A549 (cell line): ENCODE measurements around the gene EPDR1. TPM values are rescaled to one million over a fixed set of nuclear protein-coding genes. Genes with fewer than 3 reads are reported as not detected.

Experiments
- ATAC-seq, 2 experiments: fragments of 200-7000 bp in 1 of 2; fragments of >200 bp in 1 of 2; cut with Nextera tagmentation in 1 of 2; cut with Tn5 transposase in 1 of 2; 3 replicates each; pipeline versions ENCODE4 v1.8.0 to v1.9.1; 2018 to 2020; ENCODE audit warnings: mild to moderate bottlenecking in 1 of 2, moderate library complexity in 1 of 2
- CTCF ChIA-PET: fragments of 300-600 bp; sonication (Branson Sonifier 250); formaldehyde crosslinking; extraction: SDS; loops from one replicate; lab custom pipeline; 2021; ENCODE audit warnings: antibody characterized with exemption, inconsistent platforms; lab: Yijun Ruan, JAX
- POLR2A ChIA-PET: fragments of 350-600 bp; formaldehyde crosslinking; extraction: SDS; loops from one replicate; lab custom pipeline; 2021; ENCODE audit warnings: antibody characterized with exemption, inconsistent platforms; lab: Yijun Ruan, JAX
- DNase-seq, 2 experiments: peaks; one replicate each; pipeline versions ENCODE4 v3.0.0 to v3.0.0-alpha.2; 2011 to 2016; ENCODE audit warnings: low read depth in 1 of 2, low spot score in 1 of 2
- FAIRE-seq: peaks from 2 replicates; lab custom pipeline; 2011; peaks lifted over from hg19 to GRCh38; lab: Jason Lieb, UNC
- H3K27ac ChIP-seq, 2 experiments: fragments of >200 bp; sonication (Bioruptor Twin); formaldehyde crosslinking; 3 replicates each; pipeline ENCODE4 v1.5.1; 2016 to 2017
- H3K4me1 ChIP-seq: fragments of >200 bp; sonication (Bioruptor Twin); formaldehyde crosslinking; 3 replicates; pipeline ENCODE4 v1.6.1; 2016
- H3K4me2 ChIP-seq: fragments of >200 bp; sonication (Bioruptor Twin); formaldehyde crosslinking; 3 replicates; pipeline ENCODE4 v1.6.1; 2016
- H3K4me3 ChIP-seq: fragments of >200 bp; sonication (Bioruptor Twin); formaldehyde crosslinking; 3 replicates; pipeline ENCODE4 v1.5.1; 2016
- H3K9me3 ChIP-seq: fragments of >200 bp; sonication (Bioruptor Twin); formaldehyde crosslinking; 3 replicates; pipeline ENCODE4 v1.6.1; 2016
- CBX8 ChIP-seq: fragments of 200-600 bp; sonication (generic); IDR thresholded peaks from 2 replicates; pipeline ENCODE4 v1.6.1; 2016
- CEBPB ChIP-seq, 2 experiments: fragments of >200 bp in 1 of 2; sonication (Bioruptor Twin) in 1 of 2; formaldehyde crosslinking in 1 of 2; IDR thresholded peaks; 2 replicates each; pipeline ENCODE4 v1.6.1; 2012 to 2016
- CHD2 ChIP-seq: fragments of 150-350 bp; IDR thresholded peaks from 2 replicates; pipeline ENCODE4 v1.6.1; 2014; ENCODE audit warnings: low read length; ENCODE audit not compliant: partially characterized antibody
- CHD4 ChIP-seq: fragments of 200-600 bp; sonication (generic); IDR thresholded peaks from 2 replicates; pipeline ENCODE4 v1.6.1; 2016; ENCODE audit warnings: antibody characterized with exemption, mild to moderate bottlenecking, borderline replicate concordance
- E2F6 ChIP-seq: IDR thresholded peaks from 2 replicates; pipeline ENCODE4 v1.6.1; 2012; ENCODE audit warnings: low read depth, borderline replicate concordance
- FOSB ChIP-seq: fragments of 250-450 bp; sonication (Bioruptor Pico); IDR thresholded peaks from 2 replicates; pipeline ENCODE4 v1.5.0; 2020; ENCODE audit warnings: mild to moderate bottlenecking, moderate library complexity
- HOXB5 ChIP-seq: fragments of 250-450 bp; sonication (Bioruptor Pico); IDR thresholded peaks from 2 replicates; pipeline ENCODE4 v1.5.0; 2020; ENCODE audit warnings: mild to moderate bottlenecking, moderate library complexity
- JUN ChIP-seq, 2 experiments: fragments of >200 bp; sonication (Bioruptor Twin); formaldehyde crosslinking; IDR thresholded peaks; 2 replicates in 1 of 2; 3 replicates in 1 of 2; pipeline ENCODE4 v1.6.1; 2016 to 2017
- JUNB ChIP-seq: fragments of >200 bp; sonication (Bioruptor Twin); formaldehyde crosslinking; IDR thresholded peaks from 2 replicates; pipeline ENCODE4 v1.6.1; 2016
- KDM1A ChIP-seq: fragments of 200-600 bp; sonication (generic); IDR thresholded peaks from 2 replicates; pipeline ENCODE4 v1.6.1; 2016; ENCODE audit warnings: low read depth, mild to moderate bottlenecking
- KDM5A ChIP-seq: fragments of 200-600 bp; sonication (generic); IDR thresholded peaks from 2 replicates; pipeline ENCODE4 v1.6.1; 2016; ENCODE audit warnings: antibody characterized with exemption, mild to moderate bottlenecking
- MAFK ChIP-seq: fragments of 450-650 bp; IDR thresholded peaks from 2 replicates; pipeline ENCODE4 v1.6.1; 2014; ENCODE audit not compliant: partially characterized antibody
- MAZ ChIP-seq: fragments of 150-350 bp; IDR thresholded peaks from 2 replicates; pipeline ENCODE4 v1.6.1; 2014; ENCODE audit warnings: antibody characterized with exemption, low read depth, low read length, borderline replicate concordance
- MYC ChIP-seq: IDR thresholded peaks from 2 replicates; pipeline ENCODE4 v1.6.1; 2012; ENCODE audit warnings: mild to moderate bottlenecking, inconsistent platforms, low read length, improper control_type of control experiment, borderline replicate concordance
- NR3C1 ChIP-seq: fragments of >200 bp; sonication (Bioruptor Twin); formaldehyde crosslinking; IDR thresholded peaks from 3 replicates; pipeline ENCODE4 v1.6.1; 2017
- PHF8 ChIP-seq: fragments of 200-600 bp; sonication (generic); IDR thresholded peaks from 2 replicates; pipeline ENCODE4 v1.6.1; 2016; ENCODE audit warnings: low read depth, mild to moderate bottlenecking, antibody characterized with exemption, moderate library complexity, borderline replicate concordance
- RAD21 ChIP-seq, 2 experiments: fragments of >200 bp in 1 of 2; sonication (Bioruptor Twin) in 1 of 2; formaldehyde crosslinking in 1 of 2; IDR thresholded peaks in 1 of 2; conservative IDR thresholded peaks in 1 of 2; 2 replicates in 1 of 2; 3 replicates in 1 of 2; pipeline ENCODE4 v1.6.1; 2012 to 2018; ENCODE audit warnings: inconsistent platforms in 1 of 2
- RFX5 ChIP-seq: fragments of 450-650 bp; IDR thresholded peaks from 2 replicates; pipeline ENCODE4 v1.7.1; 2014; ENCODE audit warnings: antibody characterized with exemption, mild to moderate bottlenecking, moderate library complexity
- RNF2 ChIP-seq: fragments of 200-600 bp; sonication (generic); IDR thresholded peaks from 2 replicates; pipeline ENCODE4 v1.6.1; 2016; ENCODE audit warnings: low read depth, mild to moderate bottlenecking, antibody characterized with exemption, moderate library complexity, borderline replicate concordance
- TFCP2L1 ChIP-seq: fragments of 250-450 bp; sonication (Bioruptor Pico); IDR thresholded peaks from 2 replicates; pipeline ENCODE4 v1.5.0; 2021; ENCODE audit warnings: mild to moderate bottlenecking
- ZFP36 ChIP-seq: fragments of 450-650 bp; IDR thresholded peaks from 2 replicates; pipeline ENCODE4 v1.6.1; 2014; ENCODE audit warnings: borderline replicate concordance; ENCODE audit not compliant: partially characterized antibody
- ZNF302 ChIP-seq: fragments of 250-450 bp; sonication (Bioruptor Pico); IDR thresholded peaks from 2 replicates; pipeline ENCODE4 v1.9.0; 2021; ENCODE audit warnings: inconsistent platforms, mild to moderate bottlenecking, moderate library complexity
- WGBS: methylation state at CpG from one replicate; pipeline ENCODE4 v1.1.6; 2017; ENCODE audit errors: missing lambda C conversion rate; 5-methylcytosine and 5-hydroxymethylcytosine counted together
- polyA plus RNA-seq, 4 experiments: library from polyadenylated mRNA; depleted of rRNA in 3 of 4; stranded (reverse); fragments of >200 nt; fragmentation: RNase III in 1 of 4; extraction: RNeasy Plus Mini Kit Qiagen cat#74134 plus additional on column Dnase treatment in 1 of 4; gene quantifications; 2 replicates in 3 of 4; 3 replicates in 1 of 4; pipeline ENCODE4 v1.2.3, GENCODE V29; 2011 to 2017
- TF ChIP-seq, protein P1 (sequence below): fragments of >200 bp; sonication (Bioruptor Twin); formaldehyde crosslinking; IDR thresholded peaks from 3 replicates; pipeline ENCODE4 v1.6.1; 2016
- TF ChIP-seq, protein P2 (sequence below): fragments of >200 bp; sonication (Bioruptor Twin); formaldehyde crosslinking; IDR thresholded peaks from 3 replicates; pipeline ENCODE4 v1.5.1; 2016
- TF ChIP-seq, protein P3 (sequence below): IDR thresholded peaks from 2 replicates; pipeline ENCODE4 v1.6.1; 2012

EPDR1 gene
- polyA plus RNA-seq, 2 of the 4 experiments (the other 2 are of a cell fraction) = 101 to 112 TPM

DNA sequence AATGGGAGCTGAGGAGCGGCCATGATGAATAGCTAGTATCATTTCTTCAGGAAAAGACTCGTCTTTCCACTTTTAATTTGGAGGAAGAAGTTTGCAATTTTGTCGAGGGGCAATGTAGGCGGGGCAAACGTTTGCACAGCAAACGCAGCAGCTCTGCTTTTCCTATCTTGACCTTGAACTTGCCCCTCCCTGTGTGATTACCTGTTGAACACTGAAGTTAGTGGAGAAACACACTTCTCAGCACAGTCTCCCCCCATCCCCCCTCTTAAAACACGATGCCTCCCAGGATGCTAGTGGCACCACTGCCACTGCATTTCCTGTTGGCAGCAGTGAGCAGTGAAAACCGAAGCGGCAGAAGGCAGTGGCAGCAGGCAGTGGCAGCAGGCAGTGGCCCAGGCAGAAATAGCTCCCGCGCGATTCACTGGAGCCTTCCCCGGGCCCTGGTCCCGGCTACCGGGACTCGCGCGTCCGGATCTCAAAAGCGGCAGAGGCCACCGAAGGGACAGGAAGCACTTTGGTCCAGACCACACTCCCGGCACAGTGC, at the start of gene EPDR1 (continued):
- TF ChIP-seq, protein P1, sequence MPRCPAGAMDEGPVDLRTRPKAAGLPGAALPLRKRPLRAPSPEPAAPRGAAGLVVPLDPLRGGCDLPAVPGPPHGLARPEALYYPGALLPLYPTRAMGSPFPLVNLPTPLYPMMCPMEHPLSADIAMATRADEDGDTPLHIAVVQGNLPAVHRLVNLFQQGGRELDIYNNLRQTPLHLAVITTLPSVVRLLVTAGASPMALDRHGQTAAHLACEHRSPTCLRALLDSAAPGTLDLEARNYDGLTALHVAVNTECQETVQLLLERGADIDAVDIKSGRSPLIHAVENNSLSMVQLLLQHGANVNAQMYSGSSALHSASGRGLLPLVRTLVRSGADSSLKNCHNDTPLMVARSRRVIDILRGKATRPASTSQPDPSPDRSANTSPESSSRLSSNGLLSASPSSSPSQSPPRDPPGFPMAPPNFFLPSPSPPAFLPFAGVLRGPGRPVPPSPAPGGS = peak; percentile 33; the same call in 1 of the 3 replicates
- TF ChIP-seq JUNB (no peak), CEBPB (IDR thresholded peaks at IDR 0.05) (no peak), PHF8 (peak; percentile 57; the same call in 1 of the 2 replicates), ZFP36 (no peak), KDM5A (no peak), TFCP2L1 (CRISPR knock-in tag) (no peak), MAZ (no peak), FOSB (CRISPR knock-in tag) (no peak), MAFK (no peak), HOXB5 (no peak), CBX8 (no peak)
- TF ChIP-seq, protein P2, sequence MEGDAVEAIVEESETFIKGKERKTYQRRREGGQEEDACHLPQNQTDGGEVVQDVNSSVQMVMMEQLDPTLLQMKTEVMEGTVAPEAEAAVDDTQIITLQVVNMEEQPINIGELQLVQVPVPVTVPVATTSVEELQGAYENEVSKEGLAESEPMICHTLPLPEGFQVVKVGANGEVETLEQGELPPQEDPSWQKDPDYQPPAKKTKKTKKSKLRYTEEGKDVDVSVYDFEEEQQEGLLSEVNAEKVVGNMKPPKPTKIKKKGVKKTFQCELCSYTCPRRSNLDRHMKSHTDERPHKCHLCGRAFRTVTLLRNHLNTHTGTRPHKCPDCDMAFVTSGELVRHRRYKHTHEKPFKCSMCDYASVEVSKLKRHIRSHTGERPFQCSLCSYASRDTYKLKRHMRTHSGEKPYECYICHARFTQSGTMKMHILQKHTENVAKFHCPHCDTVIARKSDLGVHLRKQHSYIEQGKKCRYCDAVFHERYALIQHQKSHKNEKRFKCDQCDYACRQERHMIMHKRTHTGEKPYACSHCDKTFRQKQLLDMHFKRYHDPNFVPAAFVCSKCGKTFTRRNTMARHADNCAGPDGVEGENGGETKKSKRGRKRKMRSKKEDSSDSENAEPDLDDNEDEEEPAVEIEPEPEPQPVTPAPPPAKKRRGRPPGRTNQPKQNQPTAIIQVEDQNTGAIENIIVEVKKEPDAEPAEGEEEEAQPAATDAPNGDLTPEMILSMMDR = peak; percentile 49
- TF ChIP-seq, protein P3, sequence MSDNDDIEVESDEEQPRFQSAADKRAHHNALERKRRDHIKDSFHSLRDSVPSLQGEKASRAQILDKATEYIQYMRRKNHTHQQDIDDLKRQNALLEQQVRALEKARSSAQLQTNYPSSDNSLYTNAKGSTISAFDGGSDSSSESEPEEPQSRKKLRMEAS = peak; percentile 70

DNA sequence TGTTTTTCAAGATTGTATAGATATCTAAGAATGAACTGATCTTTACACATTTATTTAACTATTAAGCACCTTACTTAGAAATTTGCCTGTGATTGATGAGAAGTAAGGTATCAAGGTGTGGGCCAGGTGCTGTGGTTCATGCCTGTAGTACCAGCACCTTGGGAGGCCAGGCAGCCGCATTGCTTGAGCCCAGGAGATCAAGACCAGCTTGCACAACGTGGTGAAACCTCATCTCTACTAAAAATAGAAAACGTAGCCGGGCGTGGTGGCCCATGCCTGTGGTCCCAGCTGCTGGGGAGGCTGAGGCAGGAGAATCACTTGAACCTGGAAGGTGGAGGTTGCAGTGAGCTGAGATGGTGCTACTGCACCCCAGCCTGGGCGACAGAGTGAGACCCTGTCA, 38.4 kb upstream of the EPDR1 start:
- no peak overlapping the region for H3K4me3 ChIP-seq
- TF ChIP-seq CHD2 = no peak
- no peak for TF ChIP-seq KDM5A
- no peak overlapping the region for H3K27ac ChIP-seq
- H3K4me2 ChIP-seq = no peak overlapping the region
- FAIRE-seq (no peak), DNase-seq (no peak), ATAC-seq (no peak)
- 80% methylated on average over 6 of the region's 6 CpGs for WGBS
- ChIA-PET CTCF (no interaction called here), POLR2A (no interaction called here)
- no peaks in the 10 kb centered on the region for H3K9me3 ChIP-seq
- H3K4me1 ChIP-seq = peaks cover 21% of the 10 kb centered on the region

DNA sequence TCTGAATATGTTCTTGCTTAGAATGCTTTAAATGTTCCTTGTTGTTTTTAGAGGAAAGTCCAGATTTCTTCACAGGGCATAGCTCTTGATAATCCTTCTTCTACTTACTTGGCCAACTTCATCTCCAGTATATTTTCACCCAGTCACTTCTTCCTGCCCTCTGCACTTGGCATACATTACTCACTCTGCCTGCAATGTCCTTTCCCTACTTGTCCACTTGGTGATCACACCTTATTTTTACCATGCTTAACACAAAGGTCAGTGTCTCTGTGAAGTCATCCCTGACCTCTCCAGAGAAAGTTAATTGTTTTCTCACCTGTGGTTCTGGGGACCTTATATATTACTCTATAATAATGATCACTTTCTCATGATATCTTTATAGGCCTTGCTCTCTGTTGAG, 27.1 kb upstream of the EPDR1 start:
- ChIA-PET POLR2A (no interaction called here), CTCF (interaction anchor here (1.5 kb wide), 1 partner anchor 475 kb away, joined by 4 read pairs; no protein-coding TSS in a partner anchor)
- no peak for DNase-seq
- peaks cover 8% of the 10 kb centered on the region; the same call in 1 of the 3 replicates for H3K4me1 ChIP-seq
- no peak overlapping the region for H3K27ac ChIP-seq
- no peak overlapping the region for H3K4me2 ChIP-seq
- H3K4me3 ChIP-seq = no peak overlapping the region
- no peak for FAIRE-seq
- peak; percentile 51 to 56; a peak in 4 of 6 replicates for ATAC-seq
- TF ChIP-seq RFX5 = no peak
- TF ChIP-seq MYC = no peak
- no peak for TF ChIP-seq E2F6
- H3K9me3 ChIP-seq = no peaks in the 10 kb centered on the region

DNA sequence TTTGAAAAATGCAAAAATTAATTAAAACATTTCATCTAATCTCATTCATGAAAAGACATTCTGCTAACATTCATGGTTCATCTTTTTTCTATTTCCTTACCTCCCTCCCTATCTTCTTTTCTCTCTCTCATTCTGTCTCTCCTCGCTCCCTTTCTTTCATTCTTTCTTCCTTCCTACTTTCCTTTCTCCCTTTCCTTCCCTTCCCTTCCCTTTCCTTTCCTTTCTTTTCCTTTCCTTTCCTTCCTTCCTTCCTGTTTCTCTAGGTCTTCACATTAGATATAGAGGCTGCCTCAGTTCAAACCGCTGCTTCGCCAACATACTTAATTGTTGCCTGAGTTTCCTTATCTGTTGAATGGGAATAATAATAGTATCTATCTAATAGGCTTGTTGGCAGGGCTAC, 25.8 kb upstream of the EPDR1 start:
- Histone ChIP-seq H3K27ac (no peak overlapping the region), H3K4me2 (no peak overlapping the region), H3K4me3 (no peak overlapping the region), H3K9me3 (no peaks in the 10 kb centered on the region), H3K4me1 (peaks cover 13% of the 10 kb centered on the region)
- DNase-seq = no peak
- 90% methylated on average over 3 of the region's 3 CpGs for WGBS
- FAIRE-seq = peak; percentile 23
- TF ChIP-seq NR3C1 (no peak), RAD21 (conservative IDR thresholded peaks at IDR 0.05 in 1 of 2, IDR thresholded peaks at IDR 0.05 in 1 of 2) (no peak), MAFK (no peak), CEBPB (IDR thresholded peaks at IDR 0.05) (no peak), JUN (IDR thresholded peaks at IDR 0.05) (no peak), CHD4 (no peak), ZNF302 (no peak), RNF2 (no peak), KDM1A (no peak)
- TF ChIP-seq, protein P3 = no peak
- CTCF ChIA-PET = interaction anchor here (1.3 to 1.8 kb wide), 2 partner anchors 22 to 339 kb away, joined by 3 to 6 read pairs; partner anchors contain the start of gene SFRP4
- ATAC-seq = no peak
- POLR2A ChIA-PET = no interaction called here
